ENCODE data around the gene TMEM208. TPM values are rescaled to one million over a fixed set of nuclear protein-coding genes. Genes with fewer than 3 reads are reported as not detected.

The TMEM208 gene
- total and polyA plus RNA-seq, 2 of the 13 experiments (the other 11 are each of a cell fraction or from before 2014, with no cell fraction given), result 58.8 to 72.9 TPM

DNA sequence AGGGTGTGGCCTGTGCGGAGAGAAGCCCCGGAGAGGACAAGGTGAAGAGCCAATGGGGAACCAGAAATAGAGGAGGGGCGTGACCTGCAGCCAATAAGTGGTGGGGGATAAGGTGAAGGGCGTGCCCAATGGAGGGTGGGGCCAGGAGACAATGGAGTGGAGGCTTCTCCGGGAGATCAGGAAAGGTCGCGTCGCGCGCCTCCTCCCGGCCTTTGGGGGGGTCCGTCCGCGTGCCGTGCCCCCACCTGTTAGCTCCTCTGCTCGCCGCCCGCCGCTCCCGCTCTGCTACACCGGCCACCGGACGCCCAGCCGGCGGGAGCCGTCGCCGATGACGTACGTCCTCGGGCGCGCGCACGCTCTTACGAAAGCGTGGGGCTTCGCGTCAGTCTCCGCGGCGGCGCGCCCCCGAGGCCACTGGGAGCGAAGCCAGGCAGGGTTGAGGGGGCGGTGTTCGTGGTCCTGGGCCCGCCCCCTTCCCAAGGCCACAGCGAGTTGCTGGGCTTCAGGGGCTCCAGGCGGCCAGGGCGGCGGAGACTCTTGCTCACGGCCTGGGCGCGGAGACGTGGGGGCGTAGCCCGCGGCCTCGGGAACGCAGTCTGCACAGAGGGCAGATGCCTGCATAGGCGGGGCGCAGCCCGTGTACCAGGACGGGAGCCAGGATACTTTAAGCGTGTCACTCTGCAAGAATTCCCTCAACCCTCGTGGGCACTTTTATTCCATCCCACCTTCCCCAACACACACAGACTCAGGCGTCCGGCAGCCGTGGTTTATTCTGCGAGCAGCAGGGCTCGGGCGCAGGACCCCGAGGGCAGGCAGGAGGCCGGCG, 43.1 kb upstream of the TMEM208 start, which contains the start of gene MATCAP1 (continued):
- TF ChIP-seq REXO4 (CRISPR knock-in tag; IDR thresholded peaks at IDR 0.05; ENCODE audit: borderline replicate concordance) (peak; percentile 32; the same call in 1 of the 2 replicates), ZNF709 (CRISPR knock-in tag; IDR thresholded peaks at IDR 0.05) (peak; percentile 92; the same call in 1 of the 2 replicates), MTF2 (CRISPR knock-in tag; IDR thresholded peaks at IDR 0.05; ENCODE audit: borderline replicate concordance) (peak; percentile 93; the same call in 1 of the 2 replicates), PHF20 (CRISPR knock-in tag; IDR thresholded peaks at IDR 0.05) (0 out of 2 replicates have a peak, but pooled peaks have one; percentile 62), ZMYM3 (CRISPR knock-in tag; IDR thresholded peaks at IDR 0.05) (no peak), MYNN (CRISPR knock-in tag; IDR thresholded peaks at IDR 0.05; ENCODE audit: low read depth) (no peak; the same call in 1 of the 2 replicates), ARNT2 (CRISPR knock-in tag; IDR thresholded peaks at IDR 0.05; ENCODE audit: low read depth) (no peak; the same call in 1 of the 2 replicates), TOE1 (CRISPR knock-in tag; IDR thresholded peaks at IDR 0.05) (0 out of 2 replicates have a peak, but pooled peaks have one; percentile 51), ZNF878 (CRISPR knock-in tag; IDR thresholded peaks at IDR 0.05) (no peak; the same call in 1 of the 2 replicates), SMAD1 (CRISPR knock-in tag; IDR thresholded peaks at IDR 0.05; ENCODE audit: borderline replicate concordance, low read depth) (peak; percentile 19; the same call in 1 of the 2 replicates), U2AF1 (optimal IDR thresholded peaks at IDR 0.05; ENCODE audit: low read depth, low read length) (peak; percentile 76), ZNF792 (CRISPR knock-in tag; IDR thresholded peaks at IDR 0.05) (peak; percentile 71; the same call in 1 of the 2 replicates), ZNF496 (CRISPR knock-in tag; IDR thresholded peaks at IDR 0.05; ENCODE audit: insufficient replicate concordance) (no peak), ZBTB38 (CRISPR knock-in tag; IDR thresholded peaks at IDR 0.05) (peak; percentile 67)
- TF ChIP-seq, protein P1, sequence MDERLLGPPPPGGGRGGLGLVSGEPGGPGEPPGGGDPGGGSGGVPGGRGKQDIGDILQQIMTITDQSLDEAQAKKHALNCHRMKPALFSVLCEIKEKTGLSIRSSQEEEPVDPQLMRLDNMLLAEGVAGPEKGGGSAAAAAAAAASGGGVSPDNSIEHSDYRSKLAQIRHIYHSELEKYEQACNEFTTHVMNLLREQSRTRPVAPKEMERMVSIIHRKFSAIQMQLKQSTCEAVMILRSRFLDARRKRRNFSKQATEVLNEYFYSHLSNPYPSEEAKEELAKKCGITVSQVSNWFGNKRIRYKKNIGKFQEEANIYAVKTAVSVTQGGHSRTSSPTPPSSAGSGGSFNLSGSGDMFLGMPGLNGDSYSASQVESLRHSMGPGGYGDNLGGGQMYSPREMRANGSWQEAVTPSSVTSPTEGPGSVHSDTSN (CRISPR knock-in tag; IDR thresholded peaks at IDR 0.05), result peak; percentile 95
- TF ChIP-seq, protein P2, sequence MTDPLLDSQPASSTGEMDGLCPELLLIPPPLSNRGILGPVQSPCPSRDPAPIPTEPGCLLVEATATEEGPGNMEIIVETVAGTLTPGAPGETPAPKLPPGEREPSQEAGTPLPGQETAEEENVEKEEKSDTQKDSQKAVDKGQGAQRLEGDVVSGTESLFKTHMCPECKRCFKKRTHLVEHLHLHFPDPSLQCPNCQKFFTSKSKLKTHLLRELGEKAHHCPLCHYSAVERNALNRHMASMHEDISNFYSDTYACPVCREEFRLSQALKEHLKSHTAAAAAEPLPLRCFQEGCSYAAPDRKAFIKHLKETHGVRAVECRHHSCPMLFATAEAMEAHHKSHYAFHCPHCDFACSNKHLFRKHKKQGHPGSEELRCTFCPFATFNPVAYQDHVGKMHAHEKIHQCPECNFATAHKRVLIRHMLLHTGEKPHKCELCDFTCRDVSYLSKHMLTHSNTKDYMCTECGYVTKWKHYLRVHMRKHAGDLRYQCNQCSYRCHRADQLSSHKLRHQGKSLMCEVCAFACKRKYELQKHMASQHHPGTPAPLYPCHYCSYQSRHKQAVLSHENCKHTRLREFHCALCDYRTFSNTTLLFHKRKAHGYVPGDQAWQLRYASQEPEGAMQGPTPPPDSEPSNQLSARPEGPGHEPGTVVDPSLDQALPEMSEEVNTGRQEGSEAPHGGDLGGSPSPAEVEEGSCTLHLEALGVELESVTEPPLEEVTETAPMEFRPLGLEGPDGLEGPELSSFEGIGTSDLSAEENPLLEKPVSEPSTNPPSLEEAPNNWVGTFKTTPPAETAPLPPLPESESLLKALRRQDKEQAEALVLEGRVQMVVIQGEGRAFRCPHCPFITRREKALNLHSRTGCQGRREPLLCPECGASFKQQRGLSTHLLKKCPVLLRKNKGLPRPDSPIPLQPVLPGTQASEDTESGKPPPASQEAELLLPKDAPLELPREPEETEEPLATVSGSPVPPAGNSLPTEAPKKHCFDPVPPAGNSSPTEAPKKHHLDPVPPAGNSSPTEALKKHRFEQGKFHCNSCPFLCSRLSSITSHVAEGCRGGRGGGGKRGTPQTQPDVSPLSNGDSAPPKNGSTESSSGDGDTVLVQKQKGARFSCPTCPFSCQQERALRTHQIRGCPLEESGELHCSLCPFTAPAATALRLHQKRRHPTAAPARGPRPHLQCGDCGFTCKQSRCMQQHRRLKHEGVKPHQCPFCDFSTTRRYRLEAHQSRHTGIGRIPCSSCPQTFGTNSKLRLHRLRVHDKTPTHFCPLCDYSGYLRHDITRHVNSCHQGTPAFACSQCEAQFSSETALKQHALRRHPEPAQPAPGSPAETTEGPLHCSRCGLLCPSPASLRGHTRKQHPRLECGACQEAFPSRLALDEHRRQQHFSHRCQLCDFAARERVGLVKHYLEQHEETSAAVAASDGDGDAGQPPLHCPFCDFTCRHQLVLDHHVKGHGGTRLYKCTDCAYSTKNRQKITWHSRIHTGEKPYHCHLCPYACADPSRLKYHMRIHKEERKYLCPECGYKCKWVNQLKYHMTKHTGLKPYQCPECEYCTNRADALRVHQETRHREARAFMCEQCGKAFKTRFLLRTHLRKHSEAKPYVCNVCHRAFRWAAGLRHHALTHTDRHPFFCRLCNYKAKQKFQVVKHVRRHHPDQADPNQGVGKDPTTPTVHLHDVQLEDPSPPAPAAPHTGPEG (CRISPR knock-in tag; IDR thresholded peaks at IDR 0.05), result peak; percentile 86; the same call in 1 of the 2 replicates
- TF ChIP-seq, protein P3, sequence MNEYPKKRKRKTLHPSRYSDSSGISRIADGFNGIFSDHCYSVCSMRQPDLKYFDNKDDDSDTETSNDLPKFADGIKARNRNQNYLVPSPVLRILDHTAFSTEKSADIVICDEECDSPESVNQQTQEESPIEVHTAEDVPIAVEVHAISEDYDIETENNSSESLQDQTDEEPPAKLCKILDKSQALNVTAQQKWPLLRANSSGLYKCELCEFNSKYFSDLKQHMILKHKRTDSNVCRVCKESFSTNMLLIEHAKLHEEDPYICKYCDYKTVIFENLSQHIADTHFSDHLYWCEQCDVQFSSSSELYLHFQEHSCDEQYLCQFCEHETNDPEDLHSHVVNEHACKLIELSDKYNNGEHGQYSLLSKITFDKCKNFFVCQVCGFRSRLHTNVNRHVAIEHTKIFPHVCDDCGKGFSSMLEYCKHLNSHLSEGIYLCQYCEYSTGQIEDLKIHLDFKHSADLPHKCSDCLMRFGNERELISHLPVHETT (CRISPR knock-in tag; conservative IDR thresholded peaks at IDR 0.05), result peak; percentile 97

Data from HepG2 (cell line).